Activated T-cell treated with anti-CD3 and anti-CD28 coated beads, Interleukin-2, amount 50 U/mL, for 1 hour (primary cell): ENCODE data around the gene NPW.

Source experiments
- DNase-seq: peaks from one replicate; pipeline ENCODE4 v3.0.0-alpha.2; 2020

Gene NPW

GRCh38 chr16:2019518-2019920, at the start of gene NPW:
NPW (plus strand) TSS chr16:2019785.
- DNase-seq, result no peak

- DNase-seq, result peak; percentile 98
Observed at GRCh38 chr16:1971796-1972489, 47.6 kb upstream of the NPW start, which contains the start of gene TBL3. TBL3 (plus strand) TSS chr16:1972053; CDS start chr16:1972165, 112 bp downstream.

- peak; percentile 27 for DNase-seq
Observed at GRCh38 chr16:1972490-1972877, 47.1 kb upstream of the NPW start.

- DNase-seq, result no peak
Observed at GRCh38 chr16:1973461-1974156, 46.0 kb upstream of the NPW start.

GRCh38 chr16:1974157-1975070, 45.2 kb upstream of the NPW start:
- DNase-seq, result no peak

GRCh38 chr16:1975432-1976215, 44.0 kb upstream of the NPW start:
- DNase-seq, result no peak

GRCh38 chr16:1976216-1976520, 43.4 kb upstream of the NPW start:
- DNase-seq, result no peak

GRCh38 chr16:1976951-1977874, 42.4 kb upstream of the NPW start:
- no peak for DNase-seq

GRCh38 chr16:1977875-1978268, 41.7 kb upstream of the NPW start:
- no peak for DNase-seq

- no peak for DNase-seq
Observed at GRCh38 chr16:1978476-1979120, 41.0 kb upstream of the NPW start.

GRCh38 chr16:1979271-1980029, 40.1 kb upstream of the NPW start:
- DNase-seq, result peak; percentile 53

GRCh38 chr16:1980030-1980769, 39.4 kb upstream of the NPW start:
- no peak for DNase-seq

- no peak for DNase-seq
Observed at GRCh38 chr16:1980770-1981087, 38.9 kb upstream of the NPW start.

GRCh38 chr16:1981398-1981836, 38.2 kb upstream of the NPW start, which contains the start of gene NOXO1:
NOXO1 (minus strand) TSS chr16:1981469; CDS start chr16:1981179, 290 bp downstream.
- DNase-seq, result no peak

GRCh38 chr16:1982013-1982433, 37.6 kb upstream of the NPW start:
- no peak for DNase-seq

- DNase-seq, result no peak
Observed at GRCh38 chr16:1982991-1983543, 36.5 kb upstream of the NPW start.

- DNase-seq, result peak; percentile 66
Observed at GRCh38 chr16:1983544-1984346, 35.8 kb upstream of the NPW start, which contains the start of gene GFER. GFER (plus strand) TSS chr16:1984193; CDS start chr16:1984219, 26 bp downstream.
